HEK293 (cell line): ENCODE measurements around the gene PMFBP1.
A peak's percentile ranks its signal among the peaks of the same experiment; 100 is the strongest.

Source experiments
- CTCF ChIA-PET: fragments of 350-600 bp; formaldehyde crosslinking; extraction: SDS; loops from one replicate; lab custom pipeline; 2021; ENCODE audit warnings: antibody characterized with exemption; lab: Yijun Ruan, JAX
- POLR2A ChIA-PET: fragments of 300-600 bp; formaldehyde crosslinking; extraction: SDS; loops from one replicate; lab custom pipeline; 2020; ENCODE audit warnings: antibody characterized with exemption, inconsistent platforms; lab: Yijun Ruan, JAX
- H3K27ac ChIP-seq: fragments of 200-500 bp; sonication (Bioruptor generic); 2 replicates; pipeline ENCODE4 v1.5.1; 2014; ENCODE audit warnings: low read depth, low read length, control low read depth, inconsistent platforms; ENCODE audit errors: extremely low read depth
- H3K36me3 ChIP-seq, 2 experiments: fragments of 200-500 bp in 1 of 2; sonication (Bioruptor generic) in 1 of 2; 1 replicate in 1 of 2; 2 replicates in 1 of 2; pipeline ENCODE4 v1.5.1; 2014 to 2017; ENCODE audit warnings: inconsistent platforms in 2 of 2, low read length in 2 of 2; ENCODE audit not compliant: control insufficient read depth in 2 of 2, insufficient read depth in 1 of 2
- H3K4me1 ChIP-seq: fragments of 200-500 bp; sonication (Bioruptor generic); 2 replicates; pipeline ENCODE4 v1.5.1; 2014; ENCODE audit warnings: mild to moderate bottlenecking, low read length, inconsistent platforms; ENCODE audit not compliant: control insufficient read depth, insufficient read depth
- H3K4me3 ChIP-seq: 2 replicates; pipeline ENCODE4 v1.5.1; 2011; ENCODE audit warnings: low read depth, mild to moderate bottlenecking, control low read depth, low read length, moderate library complexity
- H3K9me3 ChIP-seq: fragments of 200-500 bp; sonication (Bioruptor generic); 2 replicates; pipeline ENCODE4 v1.5.1; 2014; ENCODE audit warnings: low read depth, low read length, inconsistent platforms; ENCODE audit not compliant: control insufficient read depth, insufficient read depth
- BCL6B ChIP-seq: fragments of 450-650 bp; formaldehyde crosslinking; IDR thresholded peaks from 2 replicates; pipeline ENCODE4 v1.5.1; 2017; ENCODE audit warnings: missing biosample characterization, missing genetic modification characterization
- KLF8 ChIP-seq: fragments of 450-650 bp; formaldehyde crosslinking; IDR thresholded peaks from 2 replicates; pipeline ENCODE4 v1.5.1; 2016; ENCODE audit warnings: missing biosample characterization, missing genetic modification characterization
- PRDM1 ChIP-seq: fragments of 450-650 bp; formaldehyde crosslinking; IDR thresholded peaks from 2 replicates; pipeline ENCODE4; 2016; ENCODE audit warnings: missing biosample characterization, missing genetic modification characterization
- PRDM10 ChIP-seq: fragments of 450-650 bp; formaldehyde crosslinking; IDR thresholded peaks from 2 replicates; pipeline ENCODE4 v1.5.1; 2016; ENCODE audit warnings: missing biosample characterization, missing genetic modification characterization
- RBAK ChIP-seq: fragments of 450-650 bp; formaldehyde crosslinking; IDR thresholded peaks from 2 replicates; pipeline ENCODE4 v1.5.1; 2016; ENCODE audit warnings: missing biosample characterization, missing genetic modification characterization
- SP2 ChIP-seq: fragments of 450-650 bp; formaldehyde crosslinking; IDR thresholded peaks from 2 replicates; pipeline ENCODE4 v1.5.1; 2016; ENCODE audit warnings: missing biosample characterization, missing genetic modification characterization
- ZBTB6 ChIP-seq: fragments of 450-650 bp; formaldehyde crosslinking; IDR thresholded peaks from 2 replicates; pipeline ENCODE4 v1.5.1; 2017; ENCODE audit warnings: missing biosample characterization, missing genetic modification characterization
- ZBTB8A ChIP-seq: fragments of 450-650 bp; formaldehyde crosslinking; IDR thresholded peaks from 2 replicates; pipeline ENCODE4 v1.5.1; 2016; ENCODE audit warnings: missing biosample characterization, missing genetic modification characterization
- ZIC2 ChIP-seq: fragments of 450-650 bp; formaldehyde crosslinking; IDR thresholded peaks from 2 replicates; pipeline ENCODE4 v1.5.1; 2016; ENCODE audit warnings: missing biosample characterization, missing genetic modification characterization
- ZNF24 ChIP-seq: fragments of 450-650 bp; formaldehyde crosslinking; IDR thresholded peaks from 2 replicates; pipeline ENCODE4 v1.5.1; 2016; ENCODE audit warnings: missing biosample characterization, missing genetic modification characterization
- ZNF266 ChIP-seq: fragments of 450-650 bp; formaldehyde crosslinking; IDR thresholded peaks from 2 replicates; pipeline ENCODE4 v1.5.1; 2016; ENCODE audit warnings: missing biosample characterization, missing genetic modification characterization, low read depth
- ZNF280C ChIP-seq: fragments of 450-650 bp; formaldehyde crosslinking; IDR thresholded peaks from 2 replicates; pipeline ENCODE4 v1.5.1; 2016; ENCODE audit warnings: missing biosample characterization, missing genetic modification characterization
- ZNF366 ChIP-seq: fragments of 450-650 bp; formaldehyde crosslinking; conservative IDR thresholded peaks from 2 replicates; pipeline ENCODE4 v1.5.1; 2016; ENCODE audit warnings: missing biosample characterization, missing genetic modification characterization
- ZNF654 ChIP-seq: fragments of 450-650 bp; formaldehyde crosslinking; IDR thresholded peaks from 2 replicates; pipeline ENCODE4 v1.5.1; 2016; ENCODE audit warnings: low read depth, missing biosample characterization, missing genetic modification characterization
- ZNF660 ChIP-seq: fragments of 450-650 bp; IDR thresholded peaks from 2 replicates; pipeline ENCODE4 v1.5.1; 2018; ENCODE audit warnings: missing biosample characterization, mild to moderate bottlenecking, missing genetic modification characterization
- ZSCAN30 ChIP-seq: fragments of 450-650 bp; IDR thresholded peaks from 2 replicates; pipeline ENCODE4 v1.5.1; 2018; ENCODE audit warnings: missing biosample characterization, mild to moderate bottlenecking, missing genetic modification characterization, moderate library complexity
- TF ChIP-seq, protein P1 (sequence below): fragments of 450-650 bp; formaldehyde crosslinking; IDR thresholded peaks from 2 replicates; pipeline ENCODE4 v1.5.1; 2016; ENCODE audit warnings: missing biosample characterization, missing genetic modification characterization

Gene PMFBP1

GRCh38 chr16:72125635-72126428, 46.1 kb downstream of the PMFBP1 start:
- Histone ChIP-seq H3K9me3 (no peaks in the 10 kb centered on the region), H3K4me1 (no peaks in the 10 kb centered on the region), H3K27ac (no peak overlapping the region), H3K4me3 (no peak overlapping the region), H3K36me3 (peaks cover 0 to 5% of the 10 kb centered on the region in 2 experiments; a peak in 1 of 3 replicates)
- POLR2A ChIA-PET, result no interaction called here
- CTCF ChIA-PET, result interaction anchor here (0.6 to 2.5 kb wide), 14 partner anchors 8 to 1908 kb away, joined by 3 to 20 read pairs (median 4); no protein-coding TSS in a partner anchor
- TF ChIP-seq SP2, result no peak
- TF ChIP-seq ZNF366 (tag by site-specific recombination), result no peak
- no peak for TF ChIP-seq BCL6B (tag by site-specific recombination)
- TF ChIP-seq ZSCAN30, result no peak
- no peak for TF ChIP-seq ZNF280C (tag by site-specific recombination)
- TF ChIP-seq ZBTB6 (tag by site-specific recombination), result no peak
- TF ChIP-seq ZIC2 (tag by site-specific recombination), result no peak
- no peak for TF ChIP-seq ZNF266
- TF ChIP-seq ZNF660 (tag by site-specific recombination), result no peak
- TF ChIP-seq PRDM1 (tag by site-specific recombination), result no peak
- TF ChIP-seq PRDM10 (tag by site-specific recombination), result no peak
- TF ChIP-seq RBAK (tag by site-specific recombination), result no peak
- TF ChIP-seq KLF8 (tag by site-specific recombination), result no peak
- TF ChIP-seq ZNF24, result no peak

GRCh38 chr16:72124761-72125634, 47.0 kb downstream of the PMFBP1 start:
- no peaks in the 10 kb centered on the region for H3K9me3 ChIP-seq
- no peaks in the 10 kb centered on the region for H3K4me1 ChIP-seq
- peaks cover 0 to 5% of the 10 kb centered on the region in 2 experiments; a peak in 1 of 3 replicates for H3K36me3 ChIP-seq
- no peak overlapping the region for H3K4me3 ChIP-seq
- TF ChIP-seq ZBTB8A (tag by site-specific recombination) (no peak), ZNF654 (tag by site-specific recombination) (peak; percentile 77), ZNF660 (tag by site-specific recombination) (0 out of 2 replicates have a peak, but pooled peaks have one; percentile 18)
- TF ChIP-seq, protein P1, sequence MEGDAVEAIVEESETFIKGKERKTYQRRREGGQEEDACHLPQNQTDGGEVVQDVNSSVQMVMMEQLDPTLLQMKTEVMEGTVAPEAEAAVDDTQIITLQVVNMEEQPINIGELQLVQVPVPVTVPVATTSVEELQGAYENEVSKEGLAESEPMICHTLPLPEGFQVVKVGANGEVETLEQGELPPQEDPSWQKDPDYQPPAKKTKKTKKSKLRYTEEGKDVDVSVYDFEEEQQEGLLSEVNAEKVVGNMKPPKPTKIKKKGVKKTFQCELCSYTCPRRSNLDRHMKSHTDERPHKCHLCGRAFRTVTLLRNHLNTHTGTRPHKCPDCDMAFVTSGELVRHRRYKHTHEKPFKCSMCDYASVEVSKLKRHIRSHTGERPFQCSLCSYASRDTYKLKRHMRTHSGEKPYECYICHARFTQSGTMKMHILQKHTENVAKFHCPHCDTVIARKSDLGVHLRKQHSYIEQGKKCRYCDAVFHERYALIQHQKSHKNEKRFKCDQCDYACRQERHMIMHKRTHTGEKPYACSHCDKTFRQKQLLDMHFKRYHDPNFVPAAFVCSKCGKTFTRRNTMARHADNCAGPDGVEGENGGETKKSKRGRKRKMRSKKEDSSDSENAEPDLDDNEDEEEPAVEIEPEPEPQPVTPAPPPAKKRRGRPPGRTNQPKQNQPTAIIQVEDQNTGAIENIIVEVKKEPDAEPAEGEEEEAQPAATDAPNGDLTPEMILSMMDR (tag by site-specific recombination), result peak; percentile 81
- ChIA-PET POLR2A (no interaction called here), CTCF (interaction anchor here (0.6 to 2.5 kb wide), 22 partner anchors 9 to 1928 kb away, joined by 3 to 20 read pairs (median 4); no protein-coding TSS in a partner anchor)
- no peak overlapping the region for H3K27ac ChIP-seq
